PC-3 (cell line): ENCODE results near the gene TXNL4A.

Source experiments
- CTCF ChIP-seq: fragments of 300-600 bp; sonication (generic); conservative IDR thresholded peaks from 2 replicates; pipeline ENCODE4 v1.5.1; 2017; ENCODE audit warnings: antibody characterized with exemption, low read depth, mild to moderate bottlenecking, low read length
- EZH2 ChIP-seq: fragments of 300-600 bp; sonication (generic); IDR thresholded peaks from one replicate; pipeline ENCODE4 v1.6.1; 2017; ENCODE audit warnings: antibody characterized with exemption, mild to moderate bottlenecking, low read length; ENCODE audit not compliant: unreplicated experiment
- EZH2phosphoT487 ChIP-seq: fragments of 300-600 bp; sonication (generic); IDR thresholded peaks from 2 replicates; pipeline ENCODE4 v1.6.1; 2018; ENCODE audit warnings: mild to moderate bottlenecking, antibody characterized with exemption, low read length, borderline replicate concordance

DNA sequence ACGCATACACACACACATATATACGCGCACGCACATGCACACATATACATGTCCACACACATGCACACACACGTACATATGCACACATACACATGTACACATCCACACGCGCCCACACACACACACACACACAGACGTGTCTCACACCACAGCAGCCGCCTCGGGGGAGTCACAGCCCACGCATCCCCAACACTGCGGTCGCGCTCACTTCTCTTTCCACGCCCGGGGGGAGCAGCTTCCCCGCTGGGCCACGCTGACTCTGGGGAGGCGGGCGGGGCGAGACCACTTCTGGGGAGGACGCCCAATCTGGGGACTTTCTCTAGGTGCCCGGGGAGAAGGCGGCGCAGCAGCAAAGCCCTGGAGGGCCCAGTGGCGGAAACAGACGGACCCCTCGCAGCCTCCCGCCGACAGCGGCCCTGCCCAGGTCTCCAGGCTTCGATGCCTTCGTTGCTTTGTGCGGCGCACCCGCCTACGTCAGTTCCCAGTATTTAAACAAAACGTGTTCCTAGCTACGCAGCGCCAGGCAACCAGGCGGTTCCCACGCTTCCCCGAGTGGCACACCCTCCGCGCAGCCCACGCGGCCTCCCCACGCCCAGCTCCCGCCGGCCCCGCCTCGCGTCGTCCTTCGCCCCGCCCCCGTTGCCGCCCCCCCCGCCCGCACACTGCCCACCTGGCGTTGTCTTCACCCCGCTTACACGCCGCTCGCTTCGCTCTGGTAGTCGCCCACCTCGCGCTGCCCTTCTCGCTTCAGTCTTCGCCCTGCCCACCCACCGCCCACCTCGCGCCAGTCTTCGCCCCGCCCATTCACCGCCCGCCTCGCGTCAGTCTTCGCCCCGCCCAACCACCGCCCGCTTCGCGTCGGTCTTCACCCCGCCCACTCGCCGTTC lies 45.1 kb upstream of the TXNL4A start:
- TF ChIP-seq CTCF, result no peak
- TF ChIP-seq EZH2phosphoT487, result no peak
- no peak for TF ChIP-seq EZH2
